ENCODE data around the gene IL4R. TPM values are rescaled to one million over a fixed set of nuclear protein-coding genes. Genes with fewer than 3 reads are reported as not detected.

IL4R gene
- total and polyA plus RNA-seq, 2 of the 13 experiments (the other 11 are each of a cell fraction or from before 2014, with no cell fraction given) = 15.9 to 49.6 TPM

GRCh38 chr16:27264151-27264550 is 49.6 kb upstream of the IL4R start (continued):
- no peak for TF ChIP-seq ZSCAN30 (CRISPR knock-in tag; IDR thresholded peaks at IDR 0.05)
- TF ChIP-seq ZNF839 (CRISPR knock-in tag; IDR thresholded peaks at IDR 0.05; ENCODE audit: borderline replicate concordance) = no peak
- no peak for TF ChIP-seq NRL (CRISPR knock-in tag; IDR thresholded peaks at IDR 0.05; ENCODE audit: borderline replicate concordance)
- no peak for TF ChIP-seq ZNF333 (CRISPR knock-in tag; IDR thresholded peaks at IDR 0.05; ENCODE audit: borderline replicate concordance)
- 0 out of 2 replicates have a peak, but pooled peaks have one; percentile 44 for TF ChIP-seq THAP11 (CRISPR knock-in tag; IDR thresholded peaks at IDR 0.05)
- TF ChIP-seq TBP (CRISPR knock-in tag; IDR thresholded peaks at IDR 0.05) = no peak
- peak; percentile 27; the same call in 1 of the 2 replicates for TF ChIP-seq TGIF2 (CRISPR knock-in tag; IDR thresholded peaks at IDR 0.05)
- no peak for TF ChIP-seq ESRRA (CRISPR knock-in tag; IDR thresholded peaks at IDR 0.05; ENCODE audit: low read depth)
- TF ChIP-seq AGO2 (optimal IDR thresholded peaks at IDR 0.05; ENCODE audit: low read depth, low read length) = no peak
- no peak; the same call in 1 of the 2 replicates for TF ChIP-seq KAT8 (CRISPR knock-in tag; IDR thresholded peaks at IDR 0.05)
- no peak for TF ChIP-seq MYNN (CRISPR knock-in tag; IDR thresholded peaks at IDR 0.05; ENCODE audit: low read depth)
- TF ChIP-seq ZNF891 (CRISPR knock-in tag; IDR thresholded peaks at IDR 0.05) = no peak
- no peak for TF ChIP-seq SIN3B (IDR thresholded peaks at IDR 0.05; ENCODE audit: low read length)
- no peak for TF ChIP-seq ARNT2 (CRISPR knock-in tag; IDR thresholded peaks at IDR 0.05; ENCODE audit: low read depth)
- peak; percentile 63; the same call in 1 of the 2 replicates for TF ChIP-seq ELF3 (CRISPR knock-in tag; IDR thresholded peaks at IDR 0.05)
- peak; percentile 75 for TF ChIP-seq FOXA3 (CRISPR knock-in tag; IDR thresholded peaks at IDR 0.05)
- TF ChIP-seq ZNF740 (CRISPR knock-in tag; IDR thresholded peaks at IDR 0.05) = no peak
- no peak for TF ChIP-seq GPBP1L1 (CRISPR knock-in tag; IDR thresholded peaks at IDR 0.05)
- 0 out of 2 replicates have a peak, but pooled peaks have one; percentile 22 for TF ChIP-seq PPARG (CRISPR knock-in tag; conservative IDR thresholded peaks at IDR 0.05)
- no peak for TF ChIP-seq ZNF510 (CRISPR knock-in tag; IDR thresholded peaks at IDR 0.05; ENCODE audit: low read depth)
- TF ChIP-seq TEAD2 (CRISPR knock-in tag; IDR thresholded peaks at IDR 0.05) = no peak
- no peak for TF ChIP-seq TFDP2 (CRISPR knock-in tag; IDR thresholded peaks at IDR 0.05)
- TF ChIP-seq ZBTB37 (CRISPR knock-in tag; IDR thresholded peaks at IDR 0.05) = no peak
- TF ChIP-seq MXD3 (CRISPR knock-in tag; IDR thresholded peaks at IDR 0.05) = no peak
- TF ChIP-seq TP53 (CRISPR knock-in tag; conservative IDR thresholded peaks at IDR 0.05) = no peak
- TF ChIP-seq ZNF256 (CRISPR knock-in tag; conservative IDR thresholded peaks at IDR 0.05) = no peak
- TF ChIP-seq KAT2B (IDR thresholded peaks at IDR 0.05; ENCODE audit: borderline replicate concordance, low read depth, low read length) = no peak
- peak; percentile 57 for TF ChIP-seq ATF7 (IDR thresholded peaks at IDR 0.05)
- no peak for TF ChIP-seq ATF7 (CRISPR knock-in tag; IDR thresholded peaks at IDR 0.05)
- peak; percentile 34; the same call in 1 of the 2 replicates for TF ChIP-seq KMT2B (CRISPR knock-in tag; IDR thresholded peaks at IDR 0.05)
- no peak for TF ChIP-seq ZNF776 (CRISPR knock-in tag; IDR thresholded peaks at IDR 0.05)

Data from HepG2 (cell line).